ENCODE measurements around the gene MRPL46.

DNA sequence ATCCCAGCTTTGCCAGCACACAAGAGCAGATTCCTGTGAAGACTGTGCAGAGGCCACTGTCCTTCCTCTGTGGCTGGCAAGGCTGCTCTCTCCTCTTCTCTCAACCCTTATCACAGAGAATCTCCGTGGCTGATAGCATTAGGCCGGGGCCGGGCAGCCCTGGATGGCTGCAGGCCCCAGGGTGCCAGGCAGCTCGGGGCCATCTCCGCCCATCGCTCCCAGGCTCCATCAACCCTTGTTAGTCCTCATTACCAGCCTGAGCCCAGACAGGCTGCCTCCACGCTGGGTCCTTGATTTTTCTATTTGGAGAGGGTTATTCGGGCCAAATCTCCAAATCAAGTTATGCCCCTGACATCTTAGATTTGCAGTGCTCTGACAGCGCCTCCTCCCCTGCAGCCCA is 39.1 kb downstream of the MRPL46 start:
- TF ChIP-seq, protein P1, sequence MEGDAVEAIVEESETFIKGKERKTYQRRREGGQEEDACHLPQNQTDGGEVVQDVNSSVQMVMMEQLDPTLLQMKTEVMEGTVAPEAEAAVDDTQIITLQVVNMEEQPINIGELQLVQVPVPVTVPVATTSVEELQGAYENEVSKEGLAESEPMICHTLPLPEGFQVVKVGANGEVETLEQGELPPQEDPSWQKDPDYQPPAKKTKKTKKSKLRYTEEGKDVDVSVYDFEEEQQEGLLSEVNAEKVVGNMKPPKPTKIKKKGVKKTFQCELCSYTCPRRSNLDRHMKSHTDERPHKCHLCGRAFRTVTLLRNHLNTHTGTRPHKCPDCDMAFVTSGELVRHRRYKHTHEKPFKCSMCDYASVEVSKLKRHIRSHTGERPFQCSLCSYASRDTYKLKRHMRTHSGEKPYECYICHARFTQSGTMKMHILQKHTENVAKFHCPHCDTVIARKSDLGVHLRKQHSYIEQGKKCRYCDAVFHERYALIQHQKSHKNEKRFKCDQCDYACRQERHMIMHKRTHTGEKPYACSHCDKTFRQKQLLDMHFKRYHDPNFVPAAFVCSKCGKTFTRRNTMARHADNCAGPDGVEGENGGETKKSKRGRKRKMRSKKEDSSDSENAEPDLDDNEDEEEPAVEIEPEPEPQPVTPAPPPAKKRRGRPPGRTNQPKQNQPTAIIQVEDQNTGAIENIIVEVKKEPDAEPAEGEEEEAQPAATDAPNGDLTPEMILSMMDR (IDR thresholded peaks at IDR 0.05) = no peak
- no peak for TF ChIP-seq POLR2A (IDR thresholded peaks at IDR 0.05)

Measured in testis (tissue), 2 donors.